ENCODE data around the gene TICRR.

DNA sequence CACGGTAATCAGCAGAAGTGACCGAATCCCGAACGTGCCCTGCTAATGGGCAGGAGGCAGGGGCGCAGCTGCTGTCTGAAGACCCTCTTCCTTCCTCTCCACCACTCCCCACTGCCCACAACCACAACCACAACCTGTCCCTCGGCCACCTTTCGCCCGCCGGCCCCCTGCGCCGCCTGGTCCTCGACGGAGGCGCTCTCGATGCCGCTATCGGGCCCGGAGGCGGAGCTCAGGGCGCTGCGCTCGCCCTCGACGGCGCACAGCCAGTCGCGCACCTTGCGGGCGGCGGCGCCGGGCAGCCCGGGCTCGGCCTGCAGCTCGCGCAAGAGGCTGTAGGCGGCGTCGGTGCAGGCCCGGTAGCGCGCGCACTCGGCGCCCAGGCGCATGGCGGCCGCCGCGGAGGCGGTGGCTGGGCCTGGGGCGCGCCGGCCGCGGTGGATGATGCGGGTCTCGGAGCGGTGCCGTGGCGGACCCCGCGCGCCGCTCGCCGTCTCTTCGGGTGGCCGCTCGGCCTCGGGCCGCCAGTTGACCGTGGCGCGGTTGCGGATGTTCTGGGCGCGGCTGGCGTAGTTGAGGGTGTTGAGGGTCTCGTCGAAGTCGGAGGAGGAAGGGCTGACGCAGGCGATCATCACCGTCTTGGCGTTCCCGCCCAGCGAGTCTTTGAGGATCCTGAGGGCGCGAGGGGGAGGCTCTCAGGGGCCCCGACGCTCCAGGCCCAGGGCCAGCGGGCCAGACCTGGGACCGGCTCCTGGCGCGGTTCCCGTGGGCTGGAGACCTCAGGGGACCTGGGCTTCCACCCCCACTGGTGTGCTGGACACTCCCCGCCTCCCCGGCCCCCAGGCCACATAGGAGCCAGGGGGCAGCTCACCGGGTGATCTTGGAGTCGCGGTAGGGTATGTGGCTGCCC, 73.1 kb downstream of the TICRR start:
- TF ChIP-seq, protein P1, sequence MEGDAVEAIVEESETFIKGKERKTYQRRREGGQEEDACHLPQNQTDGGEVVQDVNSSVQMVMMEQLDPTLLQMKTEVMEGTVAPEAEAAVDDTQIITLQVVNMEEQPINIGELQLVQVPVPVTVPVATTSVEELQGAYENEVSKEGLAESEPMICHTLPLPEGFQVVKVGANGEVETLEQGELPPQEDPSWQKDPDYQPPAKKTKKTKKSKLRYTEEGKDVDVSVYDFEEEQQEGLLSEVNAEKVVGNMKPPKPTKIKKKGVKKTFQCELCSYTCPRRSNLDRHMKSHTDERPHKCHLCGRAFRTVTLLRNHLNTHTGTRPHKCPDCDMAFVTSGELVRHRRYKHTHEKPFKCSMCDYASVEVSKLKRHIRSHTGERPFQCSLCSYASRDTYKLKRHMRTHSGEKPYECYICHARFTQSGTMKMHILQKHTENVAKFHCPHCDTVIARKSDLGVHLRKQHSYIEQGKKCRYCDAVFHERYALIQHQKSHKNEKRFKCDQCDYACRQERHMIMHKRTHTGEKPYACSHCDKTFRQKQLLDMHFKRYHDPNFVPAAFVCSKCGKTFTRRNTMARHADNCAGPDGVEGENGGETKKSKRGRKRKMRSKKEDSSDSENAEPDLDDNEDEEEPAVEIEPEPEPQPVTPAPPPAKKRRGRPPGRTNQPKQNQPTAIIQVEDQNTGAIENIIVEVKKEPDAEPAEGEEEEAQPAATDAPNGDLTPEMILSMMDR (IDR thresholded peaks at IDR 0.05): no peak
- TF ChIP-seq EZH2 (IDR thresholded peaks at IDR 0.05; ENCODE audit: borderline replicate concordance, insufficient read depth, low read depth, low read length, poor library complexity, severe bottlenecking): no peak
